Measurements from ENCODE around the gene CNTNAP4.

The CNTNAP4 gene

GRCh38 chr16:76276745-76277438, at the start of gene CNTNAP4:
CNTNAP4 (plus strand) TSS chr16:76277401; CDS start chr16:76277663, 262 bp downstream.
- no peak for DNase-seq

GRCh38 chr16:76228546-76229146, 48.6 kb upstream of the CNTNAP4 start:
- no peak for DNase-seq

GRCh38 chr16:76232704-76233103, 44.5 kb upstream of the CNTNAP4 start:
- no peak for DNase-seq

GRCh38 chr16:76235025-76235424, 42.2 kb upstream of the CNTNAP4 start:
- DNase-seq, result no peak

GRCh38 chr16:76235426-76235825, 41.8 kb upstream of the CNTNAP4 start:
- DNase-seq, result no peak

GRCh38 chr16:76237471-76237870, 39.7 kb upstream of the CNTNAP4 start:
- DNase-seq, result no peak

GRCh38 chr16:76241755-76242154, 35.4 kb upstream of the CNTNAP4 start:
- DNase-seq, result no peak

- DNase-seq, result no peak
Observed at GRCh38 chr16:76243620-76244019, 33.6 kb upstream of the CNTNAP4 start.

- DNase-seq, result no peak
Observed at GRCh38 chr16:76246587-76246986, 30.6 kb upstream of the CNTNAP4 start.

GRCh38 chr16:76265434-76266045, 11.7 kb upstream of the CNTNAP4 start:
- DNase-seq, result no peak

GRCh38 chr16:76268824-76269223, 8.4 kb upstream of the CNTNAP4 start:
- DNase-seq, result no peak

GRCh38 chr16:76277460-76278030, 344 bp downstream of the CNTNAP4 start:
- no peak for DNase-seq

- DNase-seq, result no peak
Observed at GRCh38 chr16:76278086-76278485, 885 bp downstream of the CNTNAP4 start.

GRCh38 chr16:76278980-76279379, 1.8 kb downstream of the CNTNAP4 start:
- no peak for DNase-seq

GRCh38 chr16:76280421-76281215, 3.4 kb downstream of the CNTNAP4 start:
- no peak for DNase-seq

GRCh38 chr16:76287466-76287865, 10.3 kb downstream of the CNTNAP4 start:
- no peak for DNase-seq

- no peak for DNase-seq
Observed at GRCh38 chr16:76292218-76292617, 15.0 kb downstream of the CNTNAP4 start.

- DNase-seq, result no peak
Observed at GRCh38 chr16:76293980-76294379, 16.8 kb downstream of the CNTNAP4 start.

GRCh38 chr16:76294396-76295214, 17.4 kb downstream of the CNTNAP4 start:
- no peak for DNase-seq

GRCh38 chr16:76297941-76298340, 20.7 kb downstream of the CNTNAP4 start:
- DNase-seq, result no peak

- DNase-seq, result no peak
Observed at GRCh38 chr16:76303637-76304314, 26.6 kb downstream of the CNTNAP4 start.

Data from NCI-H1930 (cell line).